Measurements from ENCODE around the gene TRDMT1.

TRDMT1 gene

GRCh38 chr10:17209302-17209701 lies 7.8 kb upstream of the TRDMT1 start:
- no peak for DNase-seq

- no peak for DNase-seq
Observed at GRCh38 chr10:17208476-17208875, 7.0 kb upstream of the TRDMT1 start.

GRCh38 chr10:17206210-17206709 lies 4.8 kb upstream of the TRDMT1 start:
- DNase-seq: no peak

GRCh38 chr10:17203416-17203815 lies 1.9 kb upstream of the TRDMT1 start:
- no peak for DNase-seq

- no peak for DNase-seq
Observed at GRCh38 chr10:17202999-17203398, 1.5 kb upstream of the TRDMT1 start.

GRCh38 chr10:17202506-17202905 lies 1.0 kb upstream of the TRDMT1 start:
- DNase-seq: no peak

- no peak for DNase-seq
Observed at GRCh38 chr10:17201794-17202116, 283 bp upstream of the TRDMT1 start.

- no peak for DNase-seq
Observed at GRCh38 chr10:17200001-17200911, 1.2 kb downstream of the TRDMT1 start.

- DNase-seq: no peak
Observed at GRCh38 chr10:17199351-17199804, 2.1 kb downstream of the TRDMT1 start.

- no peak for DNase-seq
Observed at GRCh38 chr10:17196573-17196972, 4.9 kb downstream of the TRDMT1 start.

GRCh38 chr10:17196045-17196444 lies 5.4 kb downstream of the TRDMT1 start:
- DNase-seq: no peak

- DNase-seq: no peak
Observed at GRCh38 chr10:17195083-17195482, 6.4 kb downstream of the TRDMT1 start.

- no peak for DNase-seq
Observed at GRCh38 chr10:17190602-17191001, 10.9 kb downstream of the TRDMT1 start.

- DNase-seq: no peak
Observed at GRCh38 chr10:17188644-17189172, 12.8 kb downstream of the TRDMT1 start.

GRCh38 chr10:17185873-17186272 lies 15.6 kb downstream of the TRDMT1 start:
- DNase-seq: no peak

GRCh38 chr10:17183110-17183509 lies 18.4 kb downstream of the TRDMT1 start:
- DNase-seq: no peak

- no peak for DNase-seq
Observed at GRCh38 chr10:17181751-17182150, 19.7 kb downstream of the TRDMT1 start.

GRCh38 chr10:17181110-17181509 lies 20.4 kb downstream of the TRDMT1 start:
- no peak for DNase-seq

- no peak for DNase-seq
Observed at GRCh38 chr10:17179002-17179401, 22.5 kb downstream of the TRDMT1 start.

GRCh38 chr10:17178006-17178405 lies 23.5 kb downstream of the TRDMT1 start:
- no peak for DNase-seq

- DNase-seq: no peak
Observed at GRCh38 chr10:17177014-17177413, 24.5 kb downstream of the TRDMT1 start.

- DNase-seq: no peak
Observed at GRCh38 chr10:17176091-17176490, 25.4 kb downstream of the TRDMT1 start.

- DNase-seq: no peak
Observed at GRCh38 chr10:17175551-17175950, 25.9 kb downstream of the TRDMT1 start.

GRCh38 chr10:17174626-17175025 lies 26.8 kb downstream of the TRDMT1 start:
- DNase-seq: no peak
